Osteoblast (primary cell): ENCODE measurements around the gene OR6A2. TPM values are rescaled to one million over a fixed set of nuclear protein-coding genes. Genes with fewer than 3 reads are reported as not detected.

Source experiments
- DNase-seq: peaks from one replicate; pipeline ENCODE4 v3.0.0; 2011; ENCODE audit warnings: low spot score, mixed read lengths; ENCODE audit not compliant: insufficient read length; ENCODE audit errors: missing footprints
- H2AFZ ChIP-seq: 2 replicates; pipeline ENCODE4 v1.6.0; 2011; ENCODE audit warnings: mild to moderate bottlenecking, low read length
- H3K27ac ChIP-seq: 2 replicates; pipeline ENCODE4 v1.5.1; 2011; ENCODE audit warnings: mild to moderate bottlenecking, low read depth, low read length, moderate library complexity
- H3K27me3 ChIP-seq: 2 replicates; pipeline ENCODE4 v1.6.0; 2012; ENCODE audit warnings: mild to moderate bottlenecking, control low read depth, inconsistent platforms, low read length, moderate library complexity; ENCODE audit not compliant: insufficient read depth
- H3K36me3 ChIP-seq: 2 replicates; pipeline ENCODE4 v1.5.1; 2011; ENCODE audit warnings: mild to moderate bottlenecking, low read length, control low read depth, moderate library complexity; ENCODE audit not compliant: insufficient read depth
- H3K4me1 ChIP-seq: 2 replicates; pipeline ENCODE4 v1.5.1; 2011; ENCODE audit warnings: mild to moderate bottlenecking, low read length, control low read depth, moderate library complexity; ENCODE audit not compliant: insufficient read depth
- H3K4me2 ChIP-seq: 2 replicates; pipeline ENCODE4 v1.6.0; 2011; ENCODE audit warnings: mild to moderate bottlenecking, low read length; ENCODE audit not compliant: insufficient read depth
- H3K4me3 ChIP-seq: fragments of 200-600 bp; sonication (generic); 3 replicates; pipeline ENCODE4 v1.5.1; 2012; ENCODE audit warnings: mild to moderate bottlenecking, low read length, inconsistent platforms; ENCODE audit not compliant: insufficient read depth
- H3K79me2 ChIP-seq: 2 replicates; pipeline ENCODE4 v1.6.0; 2012; ENCODE audit warnings: mild to moderate bottlenecking, low read length, control low read depth, inconsistent platforms; ENCODE audit not compliant: insufficient read depth
- H3K9me3 ChIP-seq: 2 replicates; pipeline ENCODE4 v1.5.1; 2011; ENCODE audit warnings: low read depth, low read length, control low read depth
- H4K20me1 ChIP-seq: 2 replicates; pipeline ENCODE4 v1.6.0; 2012; ENCODE audit warnings: mild to moderate bottlenecking, low read length, control low read depth; ENCODE audit not compliant: insufficient read depth
- total RNA-seq: library from RNA; depleted of rRNA; stranded (reverse); fragments of >200 nt; gene quantifications from 2 replicates; pipeline ENCODE4 v1.2.3, GENCODE V29; 2012
- TF ChIP-seq, protein P1 (sequence below): IDR thresholded peaks from 2 replicates; pipeline ENCODE4 v1.5.1; 2011; ENCODE audit warnings: mild to moderate bottlenecking, low read depth, low read length, moderate library complexity; ENCODE audit errors: extremely low read depth

Gene OR6A2
- total RNA-seq, 1 donor, result 0.36 TPM

DNA sequence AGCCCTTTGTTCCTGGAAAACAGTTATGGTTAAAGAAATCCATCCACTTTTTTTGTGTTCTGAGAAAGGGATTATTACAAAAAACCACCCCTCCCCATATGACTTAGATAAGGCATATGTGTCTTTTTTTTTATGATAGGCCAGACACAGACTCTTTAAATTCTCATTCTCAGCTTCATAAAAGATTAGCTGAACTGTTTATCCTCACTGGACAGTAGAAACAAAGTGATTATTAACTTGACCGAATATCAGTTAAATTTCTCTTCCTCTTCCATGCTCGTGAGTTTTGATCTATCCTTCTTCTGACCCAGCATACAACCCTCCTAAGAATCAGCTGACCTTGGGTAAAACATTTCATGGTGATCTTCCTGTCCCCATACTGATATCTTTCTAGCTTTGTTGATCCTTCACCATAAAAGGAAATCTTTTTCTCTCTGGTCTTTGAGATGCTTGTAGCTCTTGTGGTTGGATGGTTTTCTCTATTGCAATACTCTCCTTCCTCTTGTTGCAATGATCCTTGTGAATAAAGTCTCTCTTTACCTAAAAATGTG, 53.9 kb downstream of the OR6A2 start:
- Histone ChIP-seq H3K27me3 (peaks cover 4% of the 10 kb centered on the region), H3K27ac (no peak overlapping the region), H3K79me2 (no peaks in the 10 kb centered on the region), H4K20me1 (no peaks in the 10 kb centered on the region), H3K4me1 (no peaks in the 10 kb centered on the region), H3K9me3 (no peaks in the 10 kb centered on the region), H3K4me3 (no peak overlapping the region), H3K36me3 (no peaks in the 10 kb centered on the region), H3K4me2 (no peak overlapping the region), H2AFZ (no peak overlapping the region)
- TF ChIP-seq, protein P1, sequence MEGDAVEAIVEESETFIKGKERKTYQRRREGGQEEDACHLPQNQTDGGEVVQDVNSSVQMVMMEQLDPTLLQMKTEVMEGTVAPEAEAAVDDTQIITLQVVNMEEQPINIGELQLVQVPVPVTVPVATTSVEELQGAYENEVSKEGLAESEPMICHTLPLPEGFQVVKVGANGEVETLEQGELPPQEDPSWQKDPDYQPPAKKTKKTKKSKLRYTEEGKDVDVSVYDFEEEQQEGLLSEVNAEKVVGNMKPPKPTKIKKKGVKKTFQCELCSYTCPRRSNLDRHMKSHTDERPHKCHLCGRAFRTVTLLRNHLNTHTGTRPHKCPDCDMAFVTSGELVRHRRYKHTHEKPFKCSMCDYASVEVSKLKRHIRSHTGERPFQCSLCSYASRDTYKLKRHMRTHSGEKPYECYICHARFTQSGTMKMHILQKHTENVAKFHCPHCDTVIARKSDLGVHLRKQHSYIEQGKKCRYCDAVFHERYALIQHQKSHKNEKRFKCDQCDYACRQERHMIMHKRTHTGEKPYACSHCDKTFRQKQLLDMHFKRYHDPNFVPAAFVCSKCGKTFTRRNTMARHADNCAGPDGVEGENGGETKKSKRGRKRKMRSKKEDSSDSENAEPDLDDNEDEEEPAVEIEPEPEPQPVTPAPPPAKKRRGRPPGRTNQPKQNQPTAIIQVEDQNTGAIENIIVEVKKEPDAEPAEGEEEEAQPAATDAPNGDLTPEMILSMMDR, result no peak
- no peak for DNase-seq

DNA sequence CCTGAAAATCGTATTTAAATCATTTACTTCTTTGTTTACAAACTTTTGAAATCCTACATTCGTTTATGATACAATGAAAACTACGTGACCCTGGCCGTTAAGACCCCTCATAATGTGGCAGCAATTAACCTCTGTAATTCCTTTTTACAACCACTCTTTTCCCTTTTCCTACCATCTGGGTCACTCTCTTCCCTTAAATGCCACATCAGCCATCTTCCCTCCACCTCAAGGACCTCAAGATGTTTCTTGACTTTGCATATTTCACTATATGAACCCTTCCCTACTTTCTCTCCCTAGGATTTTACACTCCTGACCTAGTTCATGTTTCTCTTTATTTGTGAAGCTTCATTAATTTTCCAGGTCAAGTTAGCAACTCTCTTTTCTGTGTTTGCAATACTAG, 54.5 kb downstream of the OR6A2 start:
- H4K20me1 ChIP-seq, result no peaks in the 10 kb centered on the region
- no peaks in the 10 kb centered on the region for H3K79me2 ChIP-seq
- no peak overlapping the region for H3K27ac ChIP-seq
- TF ChIP-seq, protein P1, result no peak
- H3K27me3 ChIP-seq, result peaks cover 4% of the 10 kb centered on the region
- DNase-seq, result no peak
- no peak overlapping the region for H3K4me3 ChIP-seq
- no peaks in the 10 kb centered on the region for H3K9me3 ChIP-seq
- H3K36me3 ChIP-seq, result no peaks in the 10 kb centered on the region
- no peak overlapping the region for H3K4me2 ChIP-seq
- no peaks in the 10 kb centered on the region for H3K4me1 ChIP-seq
- no peak overlapping the region for H2AFZ ChIP-seq

DNA sequence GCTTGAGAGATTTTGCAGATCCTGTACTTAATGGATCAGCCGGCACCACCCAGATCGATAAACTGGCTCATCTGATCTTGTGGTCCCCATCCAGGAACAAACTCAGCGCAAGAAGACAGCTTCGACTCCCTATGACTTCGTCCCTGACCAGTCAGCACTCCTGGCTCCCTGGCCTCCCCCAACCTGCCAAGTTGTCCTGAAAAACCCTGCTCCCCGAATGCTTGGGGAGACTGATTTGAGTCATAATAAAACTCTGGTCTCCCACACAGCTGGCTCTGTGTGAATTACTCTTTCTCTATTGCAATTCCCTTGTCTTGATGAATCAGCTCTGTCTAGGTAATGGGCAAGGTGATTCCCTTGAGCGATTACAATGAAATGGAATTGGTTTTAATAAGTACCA, 57.2 kb downstream of the OR6A2 start:
- H3K9me3 ChIP-seq, result no peaks in the 10 kb centered on the region

More for the DNA sequence above, 57.2 kb downstream of the OR6A2 start:
- Histone ChIP-seq H3K36me3 (no peaks in the 10 kb centered on the region), H3K4me3 (no peak overlapping the region), H3K4me1 (no peaks in the 10 kb centered on the region), H3K27me3 (no peaks in the 10 kb centered on the region), H3K27ac (no peak overlapping the region), H2AFZ (no peak overlapping the region), H4K20me1 (no peaks in the 10 kb centered on the region), H3K4me2 (no peak overlapping the region), H3K79me2 (no peaks in the 10 kb centered on the region)
- TF ChIP-seq, protein P1, result no peak
- DNase-seq, result no peak

Other genes starting within 250 kb of the OR6A2 start
- 7.2 and 10.6 TPM in 2 replicates for gene RRP8, start 196.1 kb downstream of the OR6A2 start, total RNA-seq
- gene ILK, start 195.9 kb downstream of the OR6A2 start, total RNA-seq, result 151 and 176 TPM in 2 replicates
- gene TAF10, start 187.5 kb downstream of the OR6A2 start, total RNA-seq, result 23.5 and 28.0 TPM in 2 replicates
- gene TPP1, start 180.3 kb downstream of the OR6A2 start, total RNA-seq, result 120 and 127 TPM in 2 replicates
- gene DCHS1, start 143.9 kb downstream of the OR6A2 start, total RNA-seq, result 0.59 and 1.1 TPM in 2 replicates
- gene MRPL17, start 116.3 kb downstream of the OR6A2 start, total RNA-seq, result 29.5 and 29.7 TPM in 2 replicates
- 0.29 and 0.36 TPM in 2 replicates for gene OR2AG2, start 27.7 kb downstream of the OR6A2 start, total RNA-seq
- gene OR2AG1, start 16.7 kb downstream of the OR6A2 start, total RNA-seq, result not detected in 2 replicates
- not detected in 2 replicates for gene OR10A5, start 46.0 kb upstream of the OR6A2 start, total RNA-seq
- gene OR10A2, start 63.4 kb upstream of the OR6A2 start, total RNA-seq, result not detected in 2 replicates
- gene OR10A4, start 76.9 kb upstream of the OR6A2 start, total RNA-seq, result not detected in 2 replicates
- gene OR2D2, start 92.8 kb upstream of the OR6A2 start, total RNA-seq, result 0.36 and 0.88 TPM in 2 replicates
- gene OR2D3, start 121.3 kb upstream of the OR6A2 start, total RNA-seq, result not detected in 2 replicates
- gene ZNF215, start 126.7 kb upstream of the OR6A2 start, total RNA-seq, result 4.3 and 5.0 TPM in 2 replicates
- 3.6 and 4.7 TPM in 2 replicates for gene ZNF214, start 220.7 kb upstream of the OR6A2 start, total RNA-seq
- under 0.01 TPM in 1 of 2 replicates, not detected in the other for gene NLRP14, start 220.8 kb upstream of the OR6A2 start, total RNA-seq